B cell (primary cell): Measurements from ENCODE around the gene SERINC5. TPM values are rescaled to one million over a fixed set of nuclear protein-coding genes. Genes with fewer than 3 reads are reported as not detected.

Experiments used
- ATAC-seq: fragments of 200-7000 bp; cut with Tn5 transposase; one replicate; pipeline ENCODE4 v1.10.0; 2021; ENCODE audit warnings: low read depth, mild to moderate bottlenecking, moderate number of reproducible peaks, moderate library complexity
- CTCF ChIA-PET: fragments of 350-600 bp; sonication (Branson Sonifier 250); formaldehyde crosslinking; loops from one replicate; lab custom pipeline; 2021; ENCODE audit warnings: antibody characterized with exemption, inconsistent platforms; lab: Charles Lee
- POLR2A ChIA-PET: fragments of 350-600 bp; sonication (Branson Sonifier 250); formaldehyde crosslinking; loops from one replicate; lab custom pipeline; 2021; ENCODE audit warnings: antibody characterized with exemption; lab: Charles Lee
- DNase-seq: peaks from one replicate; pipeline ENCODE4 v3.0.0; 2013
- H2AFZ ChIP-seq: 2 replicates; pipeline ENCODE4 v1.6.1; 2012; ENCODE audit warnings: mild to moderate bottlenecking, low read depth, low read length; ENCODE audit not compliant: insufficient read depth, poor library complexity, severe bottlenecking
- H3K27ac ChIP-seq, 2 donors: 1 replicate in 1 of 2; 2 replicates in 1 of 2; pipeline ENCODE4 v1.5.1; 2012 to 2013; ENCODE audit warnings: low read length in 2 of 2, mild to moderate bottlenecking in 2 of 2, moderate library complexity in 1 of 2
- H3K27me3 ChIP-seq, 4 experiments: fragments of 200-600 bp in 1 of 4; sonication (generic) in 1 of 4; replicated peaks in 1 of 4; 1 replicate in 2 of 4; 2 replicates in 2 of 4; pipeline versions ENCODE4 v1.6.1 to v1.7.0; 2013 to 2016; ENCODE audit warnings: low read length in 3 of 4, mild to moderate bottlenecking in 2 of 4, mixed read lengths in 1 of 4, moderate library complexity in 1 of 4; ENCODE audit not compliant: insufficient read depth in 4 of 4, control insufficient read depth in 3 of 4; ENCODE audit errors: control extremely low read depth in 1 of 4
- H3K36me3 ChIP-seq, 2 experiments: replicated peaks in 1 of 2; 1 replicate in 1 of 2; 2 replicates in 1 of 2; pipeline versions ENCODE4 v1.6.1 to v1.7.1; 2013; ENCODE audit warnings: low read length in 1 of 2; ENCODE audit not compliant: insufficient read depth in 2 of 2, control insufficient read depth in 1 of 2; ENCODE audit errors: control extremely low read depth in 1 of 2, extremely low read depth in 1 of 2
- H3K4me1 ChIP-seq, 2 donors: fragments of 200-600 bp in 1 of 2; sonication (generic) in 1 of 2; 1 replicate in 1 of 2; 2 replicates in 1 of 2; pipeline versions ENCODE4 v1.5.1 to v1.6.1; 2013 to 2017; ENCODE audit warnings: low read length in 2 of 2; ENCODE audit not compliant: control insufficient read depth in 2 of 2, insufficient read depth in 2 of 2
- H3K4me2 ChIP-seq: replicated peaks from 2 replicates; pipeline ENCODE3; 2012; ENCODE audit warnings: mild to moderate bottlenecking, low read depth, low read length; ENCODE audit not compliant: poor library complexity, severe bottlenecking
- H3K4me3 ChIP-seq, 5 experiments: fragments of 200-600 bp in 1 of 5; sonication (generic) in 1 of 5; 1 replicate in 3 of 5; 2 replicates in 2 of 5; pipeline versions ENCODE4 v1.5.1 to v1.7.0; 2011 to 2016; ENCODE audit warnings: low read length in 4 of 5, mild to moderate bottlenecking in 4 of 5, low read depth in 2 of 5, control low read depth in 1 of 5, moderate library complexity in 1 of 5; ENCODE audit not compliant: insufficient read depth in 1 of 5; ENCODE audit errors: control extremely low read depth in 1 of 5, extremely low read depth in 1 of 5
- H3K79me2 ChIP-seq: fragments of 200-600 bp; sonication (generic); one replicate; pipeline ENCODE4 v1.6.0; 2016; ENCODE audit warnings: low read length; ENCODE audit not compliant: control insufficient read depth, insufficient read depth
- H3K9ac ChIP-seq: fragments of 200-600 bp; sonication (generic); 2 replicates; pipeline ENCODE4 v1.6.1; 2017; ENCODE audit warnings: mild to moderate bottlenecking, low read length, moderate library complexity
- H3K9me3 ChIP-seq, 3 donors: one replicate each; pipeline versions ENCODE4 v1.6.1 to v1.7.1; 2013; ENCODE audit warnings: low read length in 2 of 3; ENCODE audit not compliant: control insufficient read depth in 2 of 3, insufficient read depth in 1 of 3; ENCODE audit errors: control extremely low read depth in 1 of 3
- H4K20me1 ChIP-seq: 2 replicates; pipeline ENCODE4 v1.6.0; 2012; ENCODE audit warnings: mild to moderate bottlenecking, low read length; ENCODE audit not compliant: insufficient read depth, control insufficient read depth, poor library complexity, severe bottlenecking
- H3K27ac Mint-ChIP-seq: one replicate; pipeline ENCODE4 v1.8.0; 2021; ENCODE audit warnings: mixed read lengths
- H3K27me3 Mint-ChIP-seq: one replicate; pipeline ENCODE4 v1.8.0; 2021; ENCODE audit warnings: mixed read lengths
- H3K4me1 Mint-ChIP-seq: one replicate; pipeline ENCODE4 v1.8.0; 2021; ENCODE audit warnings: mixed read lengths
- H3K4me3 Mint-ChIP-seq: one replicate; pipeline ENCODE4 v1.8.0; 2021; ENCODE audit warnings: mixed read lengths
- H3K9me3 Mint-ChIP-seq: one replicate; pipeline ENCODE4 v1.8.0; 2022; ENCODE audit warnings: mixed read lengths; ENCODE audit not compliant: insufficient read depth
- EZH2 ChIP-seq: IDR thresholded peaks from 2 replicates; pipeline ENCODE4 v1.6.1; 2012; ENCODE audit warnings: borderline replicate concordance, low read depth, mild to moderate bottlenecking, moderate library complexity, low read length; ENCODE audit not compliant: insufficient read depth, poor library complexity, severe bottlenecking
- WGBS: methylation state at CpG from one replicate; pipeline ENCODE4 v1.1.5; 2013; ENCODE audit warnings: missing lambda C conversion rate; ENCODE audit not compliant: insufficient coverage; 5-methylcytosine and 5-hydroxymethylcytosine counted together
- intact Hi-C: fragments of 100-400 bp; cut with micrococcal nuclease; formaldehyde crosslinking; loops from one replicate; pipeline ENCODE4 v1.10.0; 2022
- polyA minus RNA-seq: library from RNA; depleted of rRNA, polyadenylated mRNA; stranded (reverse); fragments of >200 nt; gene quantifications from 2 replicates; pipeline ENCODE4 v1.2.3, GENCODE V29; 2012
- polyA plus RNA-seq: library from polyadenylated mRNA; depleted of rRNA; stranded (reverse); fragments of >200 nt; gene quantifications from 2 replicates; pipeline ENCODE4 v1.2.3, GENCODE V29; 2012
- total RNA-seq, 2 donors: library from RNA; stranded (reverse); fragments of 120-200 nt in 1 of 2; gene quantifications; 1 replicate in 1 of 2; 2 replicates in 1 of 2; pipeline versions ENCODE4 v1.2.3 to v1.2.4, GENCODE V29; 2013 to 2022
- TF ChIP-seq, protein P1 (sequence below): fragments of 200-600 bp; IDR thresholded peaks from one replicate; pipeline ENCODE4 v1.8.0; 2022; ENCODE audit warnings: antibody characterized with exemption, mild to moderate bottlenecking

The SERINC5 gene
- total RNA-seq: 9.5 and 11.4 TPM in 2 replicates
- 4.6 TPM for total RNA-seq (2013)
- 2.4 and 3.7 TPM in 2 replicates for polyA plus RNA-seq
- polyA minus RNA-seq: 4.8 and 15.5 TPM in 2 replicates

DNA sequence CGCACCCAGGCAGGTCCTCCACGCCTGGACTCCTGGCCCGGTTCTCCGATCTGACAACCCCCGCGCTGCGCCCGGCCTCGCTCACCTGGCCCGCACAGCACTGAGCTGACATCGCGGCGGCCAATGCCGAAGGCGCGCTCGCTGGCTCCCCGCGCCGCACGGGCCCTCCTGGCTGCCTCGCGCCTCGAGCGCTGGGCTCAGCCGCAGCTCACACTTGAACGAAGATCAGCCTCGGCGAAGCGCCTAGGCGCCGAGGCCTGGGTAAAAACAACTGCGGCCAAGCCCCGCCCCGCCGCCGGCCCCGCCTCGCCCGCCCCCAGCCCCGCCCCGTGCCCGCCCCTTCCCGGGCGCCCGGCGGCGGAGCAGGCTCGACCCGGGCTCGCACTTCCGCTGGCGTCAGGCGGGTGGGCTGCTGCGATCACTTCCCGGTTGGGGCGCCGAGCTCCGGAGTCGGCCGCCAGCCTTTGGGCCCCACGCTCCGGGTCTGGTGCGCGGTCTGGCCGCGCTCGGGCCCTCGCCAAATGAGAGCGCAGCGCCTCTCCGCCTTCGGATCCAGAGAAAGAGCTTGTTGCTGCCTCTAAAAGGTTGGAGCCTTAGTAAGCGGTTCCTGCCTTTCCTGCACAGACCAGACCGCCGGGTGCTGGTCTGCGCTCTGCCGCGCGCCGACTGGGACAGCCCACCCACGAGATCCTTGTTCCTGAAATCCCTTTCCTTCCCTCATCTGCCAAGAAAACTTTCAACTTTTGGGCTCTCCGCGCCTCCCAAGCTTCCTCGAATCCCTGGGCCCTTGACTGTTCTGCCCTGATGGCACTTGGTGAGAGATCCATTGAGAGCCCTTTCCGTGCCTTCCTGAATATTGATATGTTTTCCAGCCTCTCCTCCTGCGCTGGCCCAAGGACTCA, at the start of gene SERINC5:
Gene SERINC5 (minus strand): TSS at position 238 of the 902 bp plus-strand sequence. CDS start 126 bp downstream, at position 112.
- peak within 1 kb of the TSS; percentile 78 to 79 for H3K27ac ChIP-seq
- ATAC-seq (peak; percentile 87), DNase-seq (peak; percentile 87)
- ChIA-PET CTCF (interaction anchor here (0.8 to 2.5 kb wide), 4 partner anchors 10 to 1895 kb away, joined by 3 to 14 read pairs (median 4); no protein-coding TSS in a partner anchor), POLR2A (interaction anchor here (0.6 to 1.6 kb wide), 9 partner anchors 21 to 1716 kb away, joined by 3 to 8 read pairs (median 4); partner anchors contain the start of genes DHFR and ZFYVE16)
- no peak for TF ChIP-seq EZH2
- TF ChIP-seq, protein P1, sequence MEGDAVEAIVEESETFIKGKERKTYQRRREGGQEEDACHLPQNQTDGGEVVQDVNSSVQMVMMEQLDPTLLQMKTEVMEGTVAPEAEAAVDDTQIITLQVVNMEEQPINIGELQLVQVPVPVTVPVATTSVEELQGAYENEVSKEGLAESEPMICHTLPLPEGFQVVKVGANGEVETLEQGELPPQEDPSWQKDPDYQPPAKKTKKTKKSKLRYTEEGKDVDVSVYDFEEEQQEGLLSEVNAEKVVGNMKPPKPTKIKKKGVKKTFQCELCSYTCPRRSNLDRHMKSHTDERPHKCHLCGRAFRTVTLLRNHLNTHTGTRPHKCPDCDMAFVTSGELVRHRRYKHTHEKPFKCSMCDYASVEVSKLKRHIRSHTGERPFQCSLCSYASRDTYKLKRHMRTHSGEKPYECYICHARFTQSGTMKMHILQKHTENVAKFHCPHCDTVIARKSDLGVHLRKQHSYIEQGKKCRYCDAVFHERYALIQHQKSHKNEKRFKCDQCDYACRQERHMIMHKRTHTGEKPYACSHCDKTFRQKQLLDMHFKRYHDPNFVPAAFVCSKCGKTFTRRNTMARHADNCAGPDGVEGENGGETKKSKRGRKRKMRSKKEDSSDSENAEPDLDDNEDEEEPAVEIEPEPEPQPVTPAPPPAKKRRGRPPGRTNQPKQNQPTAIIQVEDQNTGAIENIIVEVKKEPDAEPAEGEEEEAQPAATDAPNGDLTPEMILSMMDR: no peak
- H2AFZ ChIP-seq: peak within 1 kb of the TSS; percentile 89
- Mint-ChIP-seq H3K4me3 (peak within 1 kb of the TSS; percentile 100), H3K4me1 (peaks cover 28% of the 10 kb centered on the region), H3K27ac (peak within 1 kb of the TSS; percentile 98), H3K27me3 (no peaks in the 10 kb centered on the region), H3K9me3 (no peaks in the 10 kb centered on the region)
- H4K20me1 ChIP-seq: peaks cover 9% of the 10 kb centered on the region
- H3K27me3 ChIP-seq: no peaks in the 10 kb centered on the region
- H3K9ac ChIP-seq: peak within 1 kb of the TSS; percentile 80
- H3K36me3 ChIP-seq: no peaks in the 10 kb centered on the region
- intact Hi-C loops: loop anchor here (1.0 to 10.0 kb wide), 7 partner anchors 71 to 1894 kb away; partner anchors contain the start of genes ARSB, MTX3, SCAMP1 and TENT2
- H3K4me2 ChIP-seq: peak within 1 kb of the TSS; percentile 83
- H3K79me2 ChIP-seq: peaks cover 42% of the 10 kb centered on the region
- peaks cover 0 to 6% (median 0%) of the 10 kb centered on the region in 3 donors for H3K9me3 ChIP-seq
- H3K4me1 ChIP-seq: peaks cover 9 to 24% of the 10 kb centered on the region in 2 donors
- under 1% methylated on average over 87 of the region's 87 CpGs for WGBS
- peak within 1 kb of the TSS; percentile 80 to 93 (median 89) for H3K4me3 ChIP-seq
